ENCODE results near the gene RFFL.

- no peak for TF ChIP-seq CTCF (IDR thresholded peaks at IDR 0.05 in 2 of 3, conservative IDR thresholded peaks at IDR 0.05 in 1 of 3; ENCODE audit: borderline replicate concordance in 1 of 3, insufficient read depth in 1 of 3, low read depth in 2 of 3, low read length in 2 of 3)
- TF ChIP-seq, protein P1, sequence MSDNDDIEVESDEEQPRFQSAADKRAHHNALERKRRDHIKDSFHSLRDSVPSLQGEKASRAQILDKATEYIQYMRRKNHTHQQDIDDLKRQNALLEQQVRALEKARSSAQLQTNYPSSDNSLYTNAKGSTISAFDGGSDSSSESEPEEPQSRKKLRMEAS (IDR thresholded peaks at IDR 0.05) = no peak
- no peak for TF ChIP-seq SRF (IDR thresholded peaks at IDR 0.05; ENCODE audit: low read depth)
- no peak for TF ChIP-seq EZH2 (IDR thresholded peaks at IDR 0.05)
- TF ChIP-seq SP1 (IDR thresholded peaks at IDR 0.05; ENCODE audit: low read depth) = no peak
These were observed 1.2 kb upstream of the RFFL start for GRCh38 chr17:35064516-35065215.

All from HCT116 (cell line).